Adrenal gland (tissue), 12 donors: ENCODE measurements around the gene CHRD. TPM values are rescaled to one million over a fixed set of nuclear protein-coding genes. Genes with fewer than 3 reads are reported as not detected.

Experiments
- DNase-seq, 7 donors: peaks; one replicate each; pipeline ENCODE4 v3.0.0-alpha.2; 2019 to 2020
- H3K27ac ChIP-seq, 5 donors: fragments of 200-600 bp; sonication (generic) in 4 of 5; 1 replicate in 3 of 5; 2 replicates in 2 of 5; pipeline versions ENCODE4 v1.5.1 to v1.8.0; 2016 to 2020; ENCODE audit warnings: mild to moderate bottlenecking in 1 of 5
- H3K27me3 ChIP-seq: fragments of 200-600 bp; 2 replicates; pipeline ENCODE4 v1.8.0; 2021
- H3K36me3 ChIP-seq, 2 donors: fragments of 200-600 bp; replicated peaks in 1 of 2; 1 replicate in 1 of 2; 2 replicates in 1 of 2; pipeline versions ENCODE4 v1.5.1 to v1.8.0; 2018 to 2022
- H3K4me1 ChIP-seq, 2 donors: fragments of 200-600 bp; replicated peaks in 1 of 2; 1 replicate in 1 of 2; 2 replicates in 1 of 2; pipeline versions ENCODE4 v1.5.1 to v1.8.0; 2018 to 2021
- H3K4me3 ChIP-seq, 4 donors: fragments of 200-600 bp; sonication (generic) in 3 of 4; one replicate each; pipeline ENCODE4 v1.5.1; 2016 to 2018
- H3K9me3 ChIP-seq, 3 donors: fragments of 200-600 bp; sonication (generic) in 1 of 3; replicated peaks in 1 of 3; 1 replicate in 2 of 3; 2 replicates in 1 of 3; pipeline versions ENCODE4 v1.5.1 to v1.8.0; 2016 to 2021
- POLR2A ChIP-seq, 2 donors: fragments of 450-650 bp; IDR thresholded peaks; one replicate each; pipeline ENCODE4 v1.6.1; 2017; ENCODE audit warnings: antibody characterized with exemption in 2 of 2, mild to moderate bottlenecking in 2 of 2, moderate library complexity in 1 of 2
- WGBS, 4 donors: extraction: QIAGEN DNeasy Blood & Tissue Kit in 2 of 4; methylation state at CpG; one replicate each; pipeline versions ENCODE4 v1.1.5 to v1.1.7; 2013 to 2017; 5-methylcytosine and 5-hydroxymethylcytosine counted together
- intact Hi-C, 2 donors: fragments of 100-400 bp; cut with DNase I; formaldehyde crosslinking; loops; one replicate each; pipeline versions ENCODE4 v1.14.1 to v1.15.0; 2022 to 2023
- polyA plus RNA-seq, 3 donors: library from polyadenylated mRNA; stranded (reverse); fragments of 200-250 nt in 2 of 3; fragments of 350-450 nt in 1 of 3; fragmentation: Illumina TruSeq in 1 of 3; extraction: RNeasy Lipid Tissue Mini Kit (QIAGEN cat#74804) in 1 of 3; gene quantifications; one replicate each; pipeline ENCODE4 v1.2.3, GENCODE V29; 2013 to 2014
- total RNA-seq, 9 donors: library from RNA; depleted of rRNA in 4 of 9; stranded (reverse); fragments of >200 nt in 4 of 9; fragments of 120-200 nt in 1 of 9; fragmentation: NEBNext Ultra II Directional in 1 of 9; extraction: Animal tissue kit (Norgen Biotek cat#: 25700) in 1 of 9; gene quantifications; one replicate each; pipeline versions ENCODE4 v1.1.0 to v1.2.4, GENCODE V29; 2013 to 2023
- TF ChIP-seq, protein P1 (sequence below), 6 experiments: fragments of 450-650 bp in 4 of 6; fragments of 200-600 bp in 2 of 6; sonication (generic) in 1 of 6; IDR thresholded peaks; 1 replicate in 5 of 6; 2 replicates in 1 of 6; pipeline versions ENCODE4 v1.5.1 to v1.8.0; 2016 to 2021; ENCODE audit warnings: antibody characterized with exemption in 6 of 6, mild to moderate bottlenecking in 2 of 6, moderate library complexity in 1 of 6
- donor health status: healthy with polysubstance abuse.
- donor health status: Bipolar disorder and iron deficiency.
- donor health status: DM: yes; HTN: yes; CAD: no.
- donor health status: DM: no; HTN: no; CAD: no.
- donor health status: DM: no; HTN: no; CAD: no.
- donor health status: DM: yes; HTN: yes; CAD: no.

CHRD gene
- total and polyA plus RNA-seq, 12 donors, result 1.1 to 101 (median 23.7) TPM

GRCh38 chr3:184368586-184369183, 11.2 kb upstream of the CHRD start:
- TF ChIP-seq, protein P1, sequence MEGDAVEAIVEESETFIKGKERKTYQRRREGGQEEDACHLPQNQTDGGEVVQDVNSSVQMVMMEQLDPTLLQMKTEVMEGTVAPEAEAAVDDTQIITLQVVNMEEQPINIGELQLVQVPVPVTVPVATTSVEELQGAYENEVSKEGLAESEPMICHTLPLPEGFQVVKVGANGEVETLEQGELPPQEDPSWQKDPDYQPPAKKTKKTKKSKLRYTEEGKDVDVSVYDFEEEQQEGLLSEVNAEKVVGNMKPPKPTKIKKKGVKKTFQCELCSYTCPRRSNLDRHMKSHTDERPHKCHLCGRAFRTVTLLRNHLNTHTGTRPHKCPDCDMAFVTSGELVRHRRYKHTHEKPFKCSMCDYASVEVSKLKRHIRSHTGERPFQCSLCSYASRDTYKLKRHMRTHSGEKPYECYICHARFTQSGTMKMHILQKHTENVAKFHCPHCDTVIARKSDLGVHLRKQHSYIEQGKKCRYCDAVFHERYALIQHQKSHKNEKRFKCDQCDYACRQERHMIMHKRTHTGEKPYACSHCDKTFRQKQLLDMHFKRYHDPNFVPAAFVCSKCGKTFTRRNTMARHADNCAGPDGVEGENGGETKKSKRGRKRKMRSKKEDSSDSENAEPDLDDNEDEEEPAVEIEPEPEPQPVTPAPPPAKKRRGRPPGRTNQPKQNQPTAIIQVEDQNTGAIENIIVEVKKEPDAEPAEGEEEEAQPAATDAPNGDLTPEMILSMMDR (IDR thresholded peaks at IDR 0.05), result no peak
- TF ChIP-seq POLR2A (IDR thresholded peaks at IDR 0.05), result no peak
- 29 to 42% (median 38%) methylated on average over 3 of the region's 3 CpGs for WGBS, 4 donors
- no peaks in the 10 kb centered on the region for H3K9me3 ChIP-seq
- H3K27me3 ChIP-seq, result no peaks in the 10 kb centered on the region
- intact Hi-C loops, result no loop called here
- H3K4me3 ChIP-seq, result no peak overlapping the region
- peaks cover 15 to 46% of the 10 kb centered on the region in 2 donors for H3K4me1 ChIP-seq
- DNase-seq, result peak in 5 of 7 donors; percentile 57 to 73 (median 65)
- H3K27ac ChIP-seq, result peak overlapping the region in 3 of 5 donors; percentile 40 to 65 (median 58)
- peaks cover 0 to 38% of the 10 kb centered on the region in 2 donors for H3K36me3 ChIP-seq

DNA sequence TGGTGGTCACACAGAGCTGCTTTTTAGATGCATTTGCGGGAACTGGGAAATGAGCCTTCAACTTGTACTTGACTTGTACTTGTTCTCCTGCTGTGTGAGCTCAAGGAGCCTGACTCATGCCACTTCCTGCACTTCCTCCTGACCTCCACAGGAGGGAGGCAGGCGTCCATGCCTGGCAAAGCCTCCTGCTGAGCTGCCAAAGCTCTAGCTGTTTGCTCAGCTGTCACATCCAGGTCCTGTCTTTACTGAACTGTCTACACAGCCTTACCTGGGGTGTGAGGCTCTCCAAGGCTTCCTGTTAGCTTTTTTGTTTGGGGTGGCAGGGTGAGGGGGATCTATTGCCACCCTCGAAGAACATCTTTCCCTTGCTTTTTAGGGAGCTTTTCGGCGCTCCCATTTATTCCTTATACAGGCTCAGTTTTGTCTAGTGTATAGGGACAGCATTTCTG, 8.3 kb upstream of the CHRD start:
- WGBS, 4 donors, result 31 to 37% (median 34%) methylated on average over 5 of the region's 5 CpGs
- DNase-seq, result peak; percentile 83 to 93 (median 89)
- H3K4me1 ChIP-seq, result peaks cover 10 to 36% of the 10 kb centered on the region in 2 donors
- H3K4me3 ChIP-seq, result no peak overlapping the region
- no peak overlapping the region for H3K27ac ChIP-seq
- no peaks in the 10 kb centered on the region for H3K9me3 ChIP-seq
- H3K36me3 ChIP-seq, result peaks cover 0 to 23% of the 10 kb centered on the region in 2 donors
- H3K27me3 ChIP-seq, result no peaks in the 10 kb centered on the region
- TF ChIP-seq, protein P1 (IDR thresholded peaks at IDR 0.05), result peak; percentile 88 to 98 (median 96)
- no peak for TF ChIP-seq POLR2A (IDR thresholded peaks at IDR 0.05)
- intact Hi-C loops, result loop anchor here (5.0 kb wide), 2 partner anchors 141 to 171 kb away; no protein-coding TSS in a partner anchor

GRCh38 chr3:184372296-184372821, 7.5 kb upstream of the CHRD start:
- no peak overlapping the region for H3K4me3 ChIP-seq
- peak overlapping the region in 1 of 5 donors; percentile 18 for H3K27ac ChIP-seq
- H3K27me3 ChIP-seq, result no peaks in the 10 kb centered on the region
- intact Hi-C loops, result loop anchor here (5.0 kb wide), 2 partner anchors 140 to 170 kb away; no protein-coding TSS in a partner anchor
- TF ChIP-seq, protein P1 (IDR thresholded peaks at IDR 0.05), result no peak
- TF ChIP-seq POLR2A (IDR thresholded peaks at IDR 0.05), result no peak
- peaks cover 10 to 38% of the 10 kb centered on the region in 2 donors for H3K4me1 ChIP-seq
- no peaks in the 10 kb centered on the region for H3K9me3 ChIP-seq
- DNase-seq, result no peak
- 66 to 76% (median 68%) methylated on average over 8 of the region's 8 CpGs for WGBS, 4 donors
- peaks cover 0 to 16% of the 10 kb centered on the region in 2 donors for H3K36me3 ChIP-seq

DNA sequence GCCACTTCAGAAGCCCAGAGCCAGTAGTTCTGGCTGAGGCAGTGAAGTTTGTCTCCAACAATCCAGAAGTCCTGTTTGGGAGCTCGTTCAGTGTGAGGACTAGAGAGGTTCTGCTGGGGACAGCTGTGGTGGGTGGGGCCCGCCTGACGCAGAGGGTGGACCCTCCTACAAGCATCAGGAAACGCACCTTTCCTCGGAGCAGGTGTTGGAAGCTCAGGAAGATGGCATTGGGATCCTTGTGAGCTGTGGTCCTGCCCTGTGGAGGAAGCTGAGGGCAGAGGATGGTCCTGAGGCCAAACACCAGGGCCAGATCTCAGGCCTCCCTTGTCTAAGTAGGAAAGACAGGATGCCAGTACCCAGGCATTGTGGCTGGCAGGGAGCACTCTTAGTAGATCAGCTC, 6.9 kb upstream of the CHRD start:
- intact Hi-C loops, result loop anchor here (5.0 kb wide), 2 partner anchors 139 to 169 kb away; no protein-coding TSS in a partner anchor
- Histone ChIP-seq H3K4me1 (peaks cover 10 to 44% of the 10 kb centered on the region in 2 donors), H3K36me3 (peaks cover 0 to 13% of the 10 kb centered on the region in 2 donors), H3K27ac (peak overlapping the region in 1 of 5 donors; percentile 18), H3K4me3 (no peak overlapping the region), H3K9me3 (no peaks in the 10 kb centered on the region), H3K27me3 (no peaks in the 10 kb centered on the region)
- WGBS, 4 donors, result 74 to 79% (median 77%) methylated on average over 5 of the region's 5 CpGs
- DNase-seq, result no peak
- no peak for TF ChIP-seq POLR2A (IDR thresholded peaks at IDR 0.05)
